GM12878 (cell line): ENCODE results near the gene CNTNAP2.

Experiments
- ATF2 ChIP-seq: IDR thresholded peaks from 2 replicates; pipeline ENCODE4 v1.6.1; 2012; ENCODE audit warnings: low read length, inconsistent platforms
- CTCF ChIP-seq, 3 experiments: IDR thresholded peaks in 2 of 3; conservative IDR thresholded peaks in 1 of 3; 2 replicates each; pipeline ENCODE4 v1.5.1; 2011; ENCODE audit warnings: low read depth in 3 of 3, low read length in 3 of 3, mild to moderate bottlenecking in 3 of 3, control low read depth in 2 of 3, moderate library complexity in 2 of 3, inconsistent platforms in 1 of 3, mixed read lengths in 1 of 3; ENCODE audit not compliant: control insufficient read depth in 2 of 3, insufficient read depth in 1 of 3; ENCODE audit errors: extremely low read depth in 1 of 3
- EZH2 ChIP-seq: IDR thresholded peaks from 2 replicates; pipeline ENCODE4 v1.6.1; 2012; ENCODE audit warnings: low read depth, mild to moderate bottlenecking, control low read depth, inconsistent platforms, low read length, borderline replicate concordance; ENCODE audit not compliant: control insufficient read depth
- FOXK2 ChIP-seq: fragments of 450-650 bp; IDR thresholded peaks from 2 replicates; pipeline ENCODE4 v1.6.1; 2017; ENCODE audit warnings: mild to moderate bottlenecking, moderate library complexity
- HDGF ChIP-seq: fragments of 450-650 bp; IDR thresholded peaks from 2 replicates; pipeline ENCODE4 v1.6.1; 2016; ENCODE audit warnings: antibody characterized with exemption
- MAX ChIP-seq: IDR thresholded peaks from 2 replicates; pipeline ENCODE4 v1.6.1; 2012; ENCODE audit warnings: low read depth, low read length, improper control_type of control experiment
- MEF2A ChIP-seq: IDR thresholded peaks from 2 replicates; pipeline ENCODE4 v1.6.1; 2011; ENCODE audit warnings: low read depth, mild to moderate bottlenecking, low read length, moderate library complexity; ENCODE audit not compliant: insufficient read depth
- NBN ChIP-seq: fragments of 450-650 bp; IDR thresholded peaks from 2 replicates; pipeline ENCODE4 v1.6.1; 2016
- NFYB ChIP-seq: IDR thresholded peaks from 2 replicates; pipeline ENCODE4 v1.6.1; 2011; ENCODE audit warnings: low read depth, mild to moderate bottlenecking, low read length, improper control_type of control experiment, moderate library complexity; ENCODE audit not compliant: insufficient read depth
- RCOR1 ChIP-seq: conservative IDR thresholded peaks from 2 replicates; pipeline ENCODE4 v1.6.1; 2012; ENCODE audit warnings: low read depth, low read length, improper control_type of control experiment
- TAF1 ChIP-seq: IDR thresholded peaks from 2 replicates; pipeline ENCODE4 v1.6.1; 2011; ENCODE audit warnings: mild to moderate bottlenecking, low read depth, low read length, borderline replicate concordance
- ZNF687 ChIP-seq: fragments of 450-650 bp; IDR thresholded peaks from 2 replicates; pipeline ENCODE4 v1.6.1; 2017; ENCODE audit warnings: mild to moderate bottlenecking, moderate library complexity

GRCh38 chr7:148390381-148390780 lies 2273.8 kb downstream of the CNTNAP2 start:
- TF ChIP-seq TAF1 (no peak), MAX (no peak), CTCF (IDR thresholded peaks at IDR 0.05 in 2 of 3, conservative IDR thresholded peaks at IDR 0.05 in 1 of 3; ENCODE audit: control insufficient read depth in 2 of 3, extremely low read depth in 1 of 3, insufficient read depth in 1 of 3, low read depth in 3 of 3, low read length in 3 of 3) (no peak), RCOR1 (no peak), ZNF687 (no peak), HDGF (no peak), ATF2 (no peak), FOXK2 (no peak), NFYB (no peak), NBN (no peak), MEF2A (no peak), EZH2 (no peak)
